OCI-LY3 (cell line): Measurements from ENCODE around the gene FCRL6.

Experiments
- EZH2phosphoT487 ChIP-seq: fragments of 200-600 bp; shearing (Covaris generic); IDR thresholded peaks from 2 replicates; pipeline ENCODE4 v1.6.1; 2018; ENCODE audit warnings: antibody characterized with exemption, mixed run types, low read depth
- TF ChIP-seq, protein P1 (sequence below): fragments of 200-600, 300-600 bp; sonication (generic); IDR thresholded peaks from 2 replicates; pipeline ENCODE4 v1.5.1; 2014; ENCODE audit warnings: antibody characterized with exemption, low read length, low read depth

DNA sequence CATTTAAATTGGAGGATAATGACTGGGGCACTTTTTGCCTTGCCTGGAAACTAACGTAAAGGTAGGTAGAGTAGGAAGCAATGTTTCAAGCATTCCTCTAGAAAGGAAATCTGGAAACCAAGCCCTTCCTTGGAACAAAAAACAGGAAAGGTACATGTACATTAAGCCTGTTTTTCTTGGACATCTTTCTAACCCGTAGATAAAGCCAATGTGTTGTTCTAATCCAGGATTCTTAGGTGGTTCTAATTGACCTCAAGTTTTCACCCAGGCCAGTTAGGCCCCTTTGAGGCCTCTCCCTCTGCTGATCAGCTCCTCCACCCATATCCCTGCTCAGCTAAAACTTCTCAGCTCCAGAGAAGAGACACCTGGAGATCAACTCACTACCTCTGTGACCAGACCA lies 27.7 kb upstream of the FCRL6 start:
- no peak for TF ChIP-seq EZH2phosphoT487
- TF ChIP-seq, protein P1, sequence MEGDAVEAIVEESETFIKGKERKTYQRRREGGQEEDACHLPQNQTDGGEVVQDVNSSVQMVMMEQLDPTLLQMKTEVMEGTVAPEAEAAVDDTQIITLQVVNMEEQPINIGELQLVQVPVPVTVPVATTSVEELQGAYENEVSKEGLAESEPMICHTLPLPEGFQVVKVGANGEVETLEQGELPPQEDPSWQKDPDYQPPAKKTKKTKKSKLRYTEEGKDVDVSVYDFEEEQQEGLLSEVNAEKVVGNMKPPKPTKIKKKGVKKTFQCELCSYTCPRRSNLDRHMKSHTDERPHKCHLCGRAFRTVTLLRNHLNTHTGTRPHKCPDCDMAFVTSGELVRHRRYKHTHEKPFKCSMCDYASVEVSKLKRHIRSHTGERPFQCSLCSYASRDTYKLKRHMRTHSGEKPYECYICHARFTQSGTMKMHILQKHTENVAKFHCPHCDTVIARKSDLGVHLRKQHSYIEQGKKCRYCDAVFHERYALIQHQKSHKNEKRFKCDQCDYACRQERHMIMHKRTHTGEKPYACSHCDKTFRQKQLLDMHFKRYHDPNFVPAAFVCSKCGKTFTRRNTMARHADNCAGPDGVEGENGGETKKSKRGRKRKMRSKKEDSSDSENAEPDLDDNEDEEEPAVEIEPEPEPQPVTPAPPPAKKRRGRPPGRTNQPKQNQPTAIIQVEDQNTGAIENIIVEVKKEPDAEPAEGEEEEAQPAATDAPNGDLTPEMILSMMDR: no peak
